Mesenchymal stem cell (in vitro differentiated cells and primary cell): ENCODE data around the gene PGA5.
"Not testable (repeated sequence)": the region's sequence is repeated elsewhere in the genome, so short reads cannot be mapped to it uniquely, and the experiment has no call there.

Experiments
- DNase-seq: peaks from one replicate; pipeline ENCODE4 v3.0.0-alpha.2; 2013
- H2AFZ ChIP-seq: one replicate; pipeline ENCODE4 v1.6.1; 2013; ENCODE audit warnings: low read depth, mild to moderate bottlenecking, control low read depth, inconsistent platforms, low read length, moderate library complexity
- H2AK5ac ChIP-seq: 2 replicates; pipeline ENCODE4 v1.6.1; 2013; ENCODE audit warnings: low read length, moderate library complexity, mild to moderate bottlenecking, inconsistent platforms; ENCODE audit not compliant: severe bottlenecking
- H2BK120ac ChIP-seq: one replicate; pipeline ENCODE4 v1.6.1; 2013; ENCODE audit warnings: low read depth, mild to moderate bottlenecking, inconsistent platforms, low read length, moderate library complexity
- H2BK12ac ChIP-seq, 2 experiments: one replicate each; pipeline ENCODE4 v1.6.1; 2013; ENCODE audit warnings: inconsistent platforms in 2 of 2, low read length in 2 of 2, mild to moderate bottlenecking in 2 of 2, moderate library complexity in 2 of 2, control low read depth in 1 of 2
- H2BK15ac ChIP-seq: one replicate; pipeline ENCODE4 v1.6.1; 2013; ENCODE audit warnings: mild to moderate bottlenecking, low read depth, inconsistent platforms; ENCODE audit not compliant: poor library complexity, severe bottlenecking
- H2BK5ac ChIP-seq: 2 replicates; pipeline ENCODE4 v1.6.1; 2013; ENCODE audit warnings: low read depth, mild to moderate bottlenecking, low read length, control low read depth, inconsistent platforms; ENCODE audit not compliant: poor library complexity, severe bottlenecking
- H3K14ac ChIP-seq, 2 experiments: one replicate each; pipeline ENCODE4 v1.6.1; 2013; ENCODE audit warnings: inconsistent platforms in 2 of 2, low read length in 2 of 2, control low read depth in 1 of 2, mild to moderate bottlenecking in 1 of 2, moderate library complexity in 1 of 2
- H3K18ac ChIP-seq, 2 experiments: one replicate each; pipeline ENCODE4 v1.6.1; 2013; ENCODE audit warnings: inconsistent platforms in 2 of 2, low read length in 2 of 2, control low read depth in 1 of 2, low read depth in 1 of 2, mild to moderate bottlenecking in 1 of 2
- H3K23ac ChIP-seq, 2 experiments: one replicate each; pipeline ENCODE4 v1.6.1; 2013; ENCODE audit warnings: inconsistent platforms in 2 of 2, low read length in 2 of 2, mild to moderate bottlenecking in 2 of 2, moderate library complexity in 2 of 2, control low read depth in 1 of 2
- H3K27ac ChIP-seq: 2 replicates; pipeline ENCODE4 v1.5.1; 2013; ENCODE audit warnings: mild to moderate bottlenecking, moderate library complexity, low read length, control low read depth, inconsistent platforms; ENCODE audit not compliant: poor library complexity, severe bottlenecking
- H3K27me3 ChIP-seq, 2 experiments: 2 replicates each; pipeline versions ENCODE4 v1.6.1 to v1.7.0; 2013; ENCODE audit warnings: low read length in 2 of 2, mild to moderate bottlenecking in 2 of 2, moderate library complexity in 2 of 2, control low read depth in 1 of 2, inconsistent platforms in 1 of 2; ENCODE audit not compliant: control insufficient read depth in 1 of 2, insufficient read depth in 1 of 2
- H3K36me3 ChIP-seq, 2 experiments: 2 replicates each; pipeline versions ENCODE4 v1.6.1 to v1.7.0; 2013; ENCODE audit warnings: low read length in 2 of 2, control low read depth in 1 of 2, inconsistent platforms in 1 of 2, low read depth in 1 of 2, mild to moderate bottlenecking in 1 of 2; ENCODE audit not compliant: insufficient read depth in 2 of 2, control insufficient read depth in 1 of 2
- H3K4ac ChIP-seq, 2 experiments: one replicate each; pipeline ENCODE4 v1.6.1; 2013; ENCODE audit warnings: inconsistent platforms in 2 of 2, low read length in 2 of 2, mild to moderate bottlenecking in 2 of 2, moderate library complexity in 2 of 2, control low read depth in 1 of 2, low read depth in 1 of 2
- H3K4me1 ChIP-seq: 2 replicates; pipeline ENCODE4 v1.6.1; 2013; ENCODE audit warnings: low read depth, low read length, control low read depth; ENCODE audit not compliant: control insufficient read depth, insufficient read depth
- H3K4me2 ChIP-seq: 2 replicates; pipeline ENCODE4 v1.6.1; 2013; ENCODE audit warnings: low read length, mild to moderate bottlenecking, inconsistent platforms; ENCODE audit not compliant: poor library complexity, severe bottlenecking
- H3K4me3 ChIP-seq, 2 experiments: 2 replicates each; pipeline versions ENCODE4 v1.5.1 to v1.7.0; 2013; ENCODE audit warnings: low read length in 2 of 2, mild to moderate bottlenecking in 2 of 2, control low read depth in 1 of 2, low read depth in 1 of 2; ENCODE audit not compliant: insufficient read depth in 1 of 2
- H3K79me1 ChIP-seq: replicated peaks from 2 replicates; pipeline ENCODE4 v1.6.1; 2013; ENCODE audit warnings: mild to moderate bottlenecking, control low read depth, low read length, inconsistent platforms; ENCODE audit not compliant: poor library complexity, severe bottlenecking
- H3K9ac ChIP-seq: 2 replicates; pipeline ENCODE4 v1.7.0; 2013; ENCODE audit warnings: mild to moderate bottlenecking, low read length, moderate library complexity
- H3K9me3 ChIP-seq: 2 replicates; pipeline ENCODE4 v1.7.0; 2013; ENCODE audit warnings: mild to moderate bottlenecking, low read length; ENCODE audit not compliant: control insufficient read depth
- H4K8ac ChIP-seq: one replicate; pipeline ENCODE4 v1.6.1; 2013; ENCODE audit warnings: inconsistent platforms, mild to moderate bottlenecking, low read length, moderate library complexity
- H4K91ac ChIP-seq: one replicate; pipeline ENCODE4 v1.6.1; 2013; ENCODE audit warnings: mild to moderate bottlenecking, low read length, inconsistent platforms
- WGBS: methylation state at CpG from one replicate; pipeline ENCODE4 v1.1.7; 2013; ENCODE audit warnings: mixed read lengths; 5-methylcytosine and 5-hydroxymethylcytosine counted together

The PGA5 gene

GRCh38 chr11:61226457-61227137 is 14.4 kb upstream of the PGA5 start:
- H3K9me3 ChIP-seq, H4K91ac ChIP-seq, H2AFZ ChIP-seq, H3K27ac ChIP-seq, H3K4ac ChIP-seq, H3K23ac ChIP-seq, H3K14ac ChIP-seq, H2BK12ac ChIP-seq, H3K27me3 ChIP-seq, H2BK5ac ChIP-seq, H3K9ac ChIP-seq, H3K18ac ChIP-seq, H3K79me1 ChIP-seq, H3K4me1 ChIP-seq, H3K4me3 ChIP-seq, H2BK120ac ChIP-seq, H3K4me2 ChIP-seq, H2AK5ac ChIP-seq, H2BK15ac ChIP-seq, H4K8ac ChIP-seq, H3K36me3 ChIP-seq, DNase-seq: not testable (repeated sequence)
- WGBS, result no CpG with 5 or more reads among the region's 10 CpGs

GRCh38 chr11:61229458-61229857 is 11.5 kb upstream of the PGA5 start:
- H3K4me3 ChIP-seq, H3K4me2 ChIP-seq: not testable (repeated sequence)

DNA sequence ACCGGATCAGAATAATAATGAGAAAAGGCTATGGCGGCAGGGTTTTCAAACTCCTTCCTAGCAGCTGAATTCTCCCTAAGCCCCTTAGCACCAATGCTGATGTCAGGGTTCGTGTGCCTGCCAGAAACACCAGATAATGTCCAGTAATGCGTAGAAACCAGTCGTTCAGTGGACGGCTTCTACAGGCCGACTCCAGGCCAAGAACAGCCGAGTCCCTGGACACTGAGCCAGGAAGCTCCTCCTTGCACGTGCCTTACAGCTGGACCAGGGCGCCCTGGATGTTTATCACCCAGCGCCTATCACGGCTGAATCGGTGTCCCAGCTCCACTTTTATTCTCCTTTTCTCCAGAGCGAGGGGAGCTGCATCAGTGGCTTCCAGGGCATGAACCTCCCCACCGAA is 9.9 kb upstream of the PGA5 start:
- not testable (repeated sequence) for H3K27me3 ChIP-seq, H3K18ac ChIP-seq
- no CpG with 5 or more reads among the region's 15 CpGs for WGBS

More at GRCh38 chr11:61229458-61229857, 11.5 kb upstream of the PGA5 start:
- H2AK5ac ChIP-seq, H2BK120ac ChIP-seq, H4K8ac ChIP-seq, H3K27me3 ChIP-seq, H3K4ac ChIP-seq, H3K23ac ChIP-seq, H3K9me3 ChIP-seq, H3K14ac ChIP-seq, H2BK15ac ChIP-seq, H3K4me1 ChIP-seq, H3K27ac ChIP-seq, DNase-seq, H2BK5ac ChIP-seq, H2AFZ ChIP-seq, H3K18ac ChIP-seq, H4K91ac ChIP-seq, H2BK12ac ChIP-seq, H3K9ac ChIP-seq, H3K36me3 ChIP-seq, H3K79me1 ChIP-seq: not testable (repeated sequence)
- WGBS, result no CpG with 5 or more reads among the region's 6 CpGs

DNA sequence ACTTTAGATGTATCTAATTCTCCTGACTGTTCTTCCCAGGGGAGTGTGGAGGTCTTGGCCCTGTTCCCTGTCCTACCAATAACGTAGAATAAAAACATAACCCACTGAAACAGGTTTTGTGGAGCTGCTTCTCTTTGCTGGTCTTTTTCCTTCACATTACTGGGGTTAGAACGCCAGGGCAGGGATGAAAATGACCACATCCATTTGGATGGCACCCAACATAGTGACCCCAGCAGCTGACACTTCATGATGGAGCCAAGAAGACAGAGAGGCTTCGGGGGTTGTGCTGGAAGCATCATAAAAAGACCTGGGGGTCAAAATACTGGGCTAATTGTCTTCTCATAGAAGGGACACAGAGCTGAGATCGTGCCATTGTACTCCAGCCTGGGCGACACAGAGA is 9.4 kb upstream of the PGA5 start:
- H3K27me3 ChIP-seq, H2BK15ac ChIP-seq, H3K18ac ChIP-seq, H3K9me3 ChIP-seq, H3K23ac ChIP-seq, DNase-seq, H2BK5ac ChIP-seq, H3K79me1 ChIP-seq, H4K8ac ChIP-seq, H3K4me3 ChIP-seq, H2BK12ac ChIP-seq, H3K4ac ChIP-seq, H2AFZ ChIP-seq, H3K4me1 ChIP-seq, H3K14ac ChIP-seq, H3K36me3 ChIP-seq, H2AK5ac ChIP-seq, H3K9ac ChIP-seq, H2BK120ac ChIP-seq, H4K91ac ChIP-seq, H3K27ac ChIP-seq, H3K4me2 ChIP-seq: not testable (repeated sequence)
- WGBS, result no CpG with 5 or more reads among the region's 5 CpGs

More for the DNA sequence above, 9.9 kb upstream of the PGA5 start:
- not testable (repeated sequence) for H2BK120ac ChIP-seq, H3K36me3 ChIP-seq, H3K9me3 ChIP-seq, DNase-seq, H4K91ac ChIP-seq, H2BK5ac ChIP-seq, H3K4ac ChIP-seq, H2AFZ ChIP-seq, H2BK12ac ChIP-seq, H2BK15ac ChIP-seq, H3K79me1 ChIP-seq, H3K4me2 ChIP-seq, H3K4me3 ChIP-seq, H3K14ac ChIP-seq, H2AK5ac ChIP-seq, H4K8ac ChIP-seq, H3K4me1 ChIP-seq, H3K23ac ChIP-seq, H3K9ac ChIP-seq, H3K27ac ChIP-seq
